ENCODE data around the gene CACNG8. TPM values are rescaled to one million over a fixed set of nuclear protein-coding genes. Genes with fewer than 3 reads are reported as not detected.

CACNG8 gene
- total and polyA plus RNA-seq, 2 experiments from 2014 or later: 0.11 TPM; not detected in 1

- Histone ChIP-seq H3K27me3 (replicated peaks; ENCODE audit: insufficient read depth) (peaks cover 23% of the 10 kb centered on the region), H3K4me1 (ENCODE audit: insufficient read depth) (peaks cover 3% of the 10 kb centered on the region; the same call in 1 of the 2 replicates), H3K9ac (no peak overlapping the region), H3K4me2 (ENCODE audit: unreplicated experiment) (no peak overlapping the region), H3F3A (ENCODE audit: insufficient read depth) (0 out of 2 replicates have a peak, but pooled peaks cover 7% of the 10 kb centered on the region), H3K9me3 (ENCODE audit: low read depth) (no peaks in the 10 kb centered on the region), H2AFZ (no peak overlapping the region), H3K79me2 (ENCODE audit: insufficient read depth) (no peaks in the 10 kb centered on the region), H3K36me3 (ENCODE audit: low read depth) (no peaks in the 10 kb centered on the region), H3K27ac (no peak overlapping the region), H3K4me3 (no peak overlapping the region), H4K20me1 (ENCODE audit: insufficient read depth) (no peaks in the 10 kb centered on the region), H3K9me2 (ENCODE audit: insufficient read depth) (no peaks in the 10 kb centered on the region)
- TF ChIP-seq EZH2 (IDR thresholded peaks at IDR 0.05; ENCODE audit: insufficient read depth, poor library complexity, severe bottlenecking): no peak
- TF ChIP-seq EZH2phosphoT487 (IDR thresholded peaks at IDR 0.05; ENCODE audit: insufficient read depth, low read depth): no peak
- 25 to 33% methylated on average over 5 of the region's 5 CpGs for WGBS, 2 experiments (ENCODE audit: low coverage in 1 of 2, low lambda C conversion rate in 2 of 2, missing lambda C conversion rate in 2 of 2)
- in situ Hi-C loops (cut with MboI): no loop called here
- DNase-seq: peak; percentile 54
Measured at GRCh38 chr19:53994811-53995210, 32.1 kb downstream of the CACNG8 start.

- 35 to 43% methylated on average over 7 of the region's 7 CpGs for WGBS, 2 experiments (ENCODE audit: low coverage in 1 of 2, low lambda C conversion rate in 2 of 2, missing lambda C conversion rate in 2 of 2)
Measured at GRCh38 chr19:53998223-53998622, 35.5 kb downstream of the CACNG8 start.

GRCh38 chr19:53999694-54000093 is 37.0 kb downstream of the CACNG8 start:
- H3K36me3 ChIP-seq (ENCODE audit: low read depth): no peaks in the 10 kb centered on the region
- TF ChIP-seq EZH2phosphoT487 (IDR thresholded peaks at IDR 0.05; ENCODE audit: insufficient read depth, low read depth): no peak
- TF ChIP-seq EZH2 (IDR thresholded peaks at IDR 0.05; ENCODE audit: insufficient read depth, poor library complexity, severe bottlenecking): no peak
- in situ Hi-C loops (cut with MboI): no loop called here
- H2AFZ ChIP-seq: no peak overlapping the region
- H4K20me1 ChIP-seq (ENCODE audit: insufficient read depth): no peaks in the 10 kb centered on the region
- H3K27me3 ChIP-seq (replicated peaks; ENCODE audit: insufficient read depth): peaks cover 18% of the 10 kb centered on the region; the same call in 1 of the 2 replicates
- WGBS, 2 experiments (ENCODE audit: low coverage in 1 of 2, low lambda C conversion rate in 2 of 2, missing lambda C conversion rate in 2 of 2): 47 to 49% methylated on average over 5 of the region's 5 CpGs
- H3K9me2 ChIP-seq (ENCODE audit: insufficient read depth): no peaks in the 10 kb centered on the region
- 0 out of 2 replicates have a peak, but pooled peaks cover 8% of the 10 kb centered on the region for H3F3A ChIP-seq (ENCODE audit: insufficient read depth)
- DNase-seq: no peak
- H3K4me3 ChIP-seq: no peak overlapping the region
- H3K9me3 ChIP-seq (ENCODE audit: low read depth): no peaks in the 10 kb centered on the region
- H3K27ac ChIP-seq: no peak overlapping the region
- H3K4me1 ChIP-seq (ENCODE audit: insufficient read depth): peaks cover 1% of the 10 kb centered on the region; the same call in 1 of the 2 replicates
- no peak overlapping the region for H3K9ac ChIP-seq
- H3K79me2 ChIP-seq (ENCODE audit: insufficient read depth): no peaks in the 10 kb centered on the region
- no peak overlapping the region for H3K4me2 ChIP-seq (ENCODE audit: unreplicated experiment)

More at GRCh38 chr19:53998223-53998622, 35.5 kb downstream of the CACNG8 start:
- Histone ChIP-seq H3K36me3 (ENCODE audit: low read depth) (no peaks in the 10 kb centered on the region), H3K9ac (no peak overlapping the region), H3K4me3 (no peak overlapping the region), H3F3A (ENCODE audit: insufficient read depth) (0 out of 2 replicates have a peak, but pooled peaks cover 13% of the 10 kb centered on the region), H3K79me2 (ENCODE audit: insufficient read depth) (no peaks in the 10 kb centered on the region), H3K9me2 (ENCODE audit: insufficient read depth) (no peaks in the 10 kb centered on the region), H3K4me1 (ENCODE audit: insufficient read depth) (peaks cover 3% of the 10 kb centered on the region; the same call in 1 of the 2 replicates), H2AFZ (no peak overlapping the region), H3K27ac (no peak overlapping the region), H3K4me2 (ENCODE audit: unreplicated experiment) (no peak overlapping the region), H4K20me1 (ENCODE audit: insufficient read depth) (no peaks in the 10 kb centered on the region), H3K27me3 (replicated peaks; ENCODE audit: insufficient read depth) (peaks cover 22% of the 10 kb centered on the region), H3K9me3 (ENCODE audit: low read depth) (no peaks in the 10 kb centered on the region)
- no peak for DNase-seq
- TF ChIP-seq EZH2phosphoT487 (IDR thresholded peaks at IDR 0.05; ENCODE audit: insufficient read depth, low read depth) (no peak), EZH2 (IDR thresholded peaks at IDR 0.05; ENCODE audit: insufficient read depth, poor library complexity, severe bottlenecking) (no peak)
- in situ Hi-C loops (cut with MboI): no loop called here

GRCh38 chr19:54001496-54001895 is 38.8 kb downstream of the CACNG8 start:
- no peak overlapping the region for H3K4me3 ChIP-seq
- no peak overlapping the region for H3K27ac ChIP-seq
- no peak overlapping the region for H3K4me2 ChIP-seq (ENCODE audit: unreplicated experiment)
- peaks cover 18% of the 10 kb centered on the region; the same call in 1 of the 2 replicates for H3K27me3 ChIP-seq (replicated peaks; ENCODE audit: insufficient read depth)
- H3K4me1 ChIP-seq (ENCODE audit: insufficient read depth): no peaks in the 10 kb centered on the region
- H3K9me3 ChIP-seq (ENCODE audit: low read depth): no peaks in the 10 kb centered on the region
- 0 out of 2 replicates have a peak, but pooled peaks cover 6% of the 10 kb centered on the region for H3F3A ChIP-seq (ENCODE audit: insufficient read depth)
- H3K9ac ChIP-seq: no peak overlapping the region
- H3K79me2 ChIP-seq (ENCODE audit: insufficient read depth): no peaks in the 10 kb centered on the region
- H2AFZ ChIP-seq: no peak overlapping the region
- DNase-seq: no peak
- no peaks in the 10 kb centered on the region for H3K36me3 ChIP-seq (ENCODE audit: low read depth)
- H3K9me2 ChIP-seq (ENCODE audit: insufficient read depth): no peaks in the 10 kb centered on the region
- WGBS, 2 experiments (ENCODE audit: low coverage in 1 of 2, low lambda C conversion rate in 2 of 2, missing lambda C conversion rate in 2 of 2): 44 to 51% methylated on average over 2 of the region's 2 CpGs
- TF ChIP-seq EZH2 (IDR thresholded peaks at IDR 0.05; ENCODE audit: insufficient read depth, poor library complexity, severe bottlenecking): no peak
- TF ChIP-seq EZH2phosphoT487 (IDR thresholded peaks at IDR 0.05; ENCODE audit: insufficient read depth, low read depth): no peak
- no peaks in the 10 kb centered on the region for H4K20me1 ChIP-seq (ENCODE audit: insufficient read depth)
- in situ Hi-C loops (cut with MboI): no loop called here

All from GM23248 (cell line).